Endothelial cell of umbilical vein (primary cell): ENCODE measurements around the gene AGBL4. TPM values are rescaled to one million over a fixed set of nuclear protein-coding genes. Genes with fewer than 3 reads are reported as not detected.

Experiments
- BruUV-seq: library from RNA; stranded (reverse); fragments of 400-500 nt; replicated peaks from 2 replicates; lab custom pipeline; 2021; lab: Mats Ljungman, UMichigan
- CTCF ChIA-PET: fragments of 300-600, 350-600 bp; sonication (Branson Sonifier 250); formaldehyde crosslinking; loops from one replicate; lab custom pipeline; 2021; ENCODE audit warnings: antibody characterized with exemption, inconsistent platforms; lab: Charles Lee
- POLR2A ChIA-PET: fragments of 300-600, 350-600 bp; sonication (Branson Sonifier 250); formaldehyde crosslinking; loops from one replicate; lab custom pipeline; 2021; ENCODE audit warnings: antibody characterized with exemption, inconsistent platforms; lab: Charles Lee
- DNase-seq: peaks from one replicate; pipeline ENCODE4 v3.0.0-alpha.2; 2011; ENCODE audit warnings: low read depth, low spot score
- FAIRE-seq: peaks from 2 replicates; lab custom pipeline; 2011; peaks lifted over from hg19 to GRCh38; lab: Jason Lieb, UNC
- H2AFZ ChIP-seq: 2 replicates; pipeline ENCODE4 v1.6.0; 2012; ENCODE audit warnings: low read depth, low read length, control low read depth, inconsistent platforms
- H3K27ac ChIP-seq: 2 replicates; pipeline ENCODE4 v1.5.1; 2011; ENCODE audit warnings: low read depth, mild to moderate bottlenecking, control low read depth, low read length, moderate library complexity; ENCODE audit not compliant: insufficient read depth
- H3K27me3 ChIP-seq, 2 experiments: 2 replicates each; pipeline versions ENCODE4 v1.6.0 to v1.6.1; 2011; ENCODE audit warnings: low read length in 2 of 2, mixed read lengths in 1 of 2; ENCODE audit not compliant: control insufficient read depth in 2 of 2, insufficient read depth in 2 of 2
- H3K36me3 ChIP-seq, 2 experiments: 2 replicates in 1 of 2; 3 replicates in 1 of 2; pipeline ENCODE4 v1.5.1; 2011; ENCODE audit warnings: low read length in 2 of 2, mild to moderate bottlenecking in 1 of 2, moderate library complexity in 1 of 2; ENCODE audit not compliant: control insufficient read depth in 2 of 2, insufficient read depth in 2 of 2; ENCODE audit errors: extremely low read depth in 1 of 2
- H3K4me1 ChIP-seq: 3 replicates; pipeline ENCODE4 v1.5.1; 2011; ENCODE audit warnings: mild to moderate bottlenecking, low read length; ENCODE audit not compliant: control insufficient read depth, insufficient read depth; ENCODE audit errors: extremely low read depth
- H3K4me2 ChIP-seq: 2 replicates; pipeline ENCODE4 v1.6.1; 2011; ENCODE audit warnings: low read length, control low read depth, mixed read lengths; ENCODE audit not compliant: insufficient read depth
- H3K4me3 ChIP-seq, 3 experiments: fragments of 200-600 bp in 1 of 3; sonication (generic), shearing (Covaris generic) in 1 of 3; replicated peaks in 1 of 3; 2 replicates each; pipeline ENCODE4 v1.5.1; 2011 to 2016; ENCODE audit warnings: control low read depth in 3 of 3, low read length in 3 of 3, mild to moderate bottlenecking in 2 of 3, inconsistent platforms in 1 of 3, low read depth in 1 of 3, moderate library complexity in 1 of 3; ENCODE audit not compliant: insufficient read depth in 1 of 3
- H3K79me2 ChIP-seq: 2 replicates; pipeline ENCODE4 v1.6.0; 2012; ENCODE audit warnings: low read length, inconsistent platforms; ENCODE audit not compliant: control insufficient read depth, insufficient read depth
- H3K9ac ChIP-seq: replicated peaks from 2 replicates; pipeline ENCODE3; 2011; ENCODE audit warnings: low read length, control low read depth; ENCODE audit not compliant: insufficient read depth; ENCODE audit errors: extremely low read depth
- H3K9me1 ChIP-seq: replicated peaks from 3 replicates; pipeline ENCODE4 v1.6.0; 2011; ENCODE audit warnings: mild to moderate bottlenecking, low read length; ENCODE audit not compliant: control insufficient read depth, insufficient read depth; ENCODE audit errors: extremely low read depth
- H3K9me3 ChIP-seq: replicated peaks from 2 replicates; pipeline ENCODE4 v1.5.1; 2012; ENCODE audit warnings: low read length, inconsistent platforms; ENCODE audit not compliant: control insufficient read depth, insufficient read depth
- H4K20me1 ChIP-seq: replicated peaks from 2 replicates; pipeline ENCODE3; 2011; ENCODE audit warnings: mild to moderate bottlenecking, low read length; ENCODE audit not compliant: control insufficient read depth, insufficient read depth; ENCODE audit errors: extremely low read depth
- CTCF ChIP-seq, 2 donors: IDR thresholded peaks; 1 replicate in 1 of 2; 2 replicates in 1 of 2; pipeline ENCODE4 v1.5.1; 2011; ENCODE audit warnings: low read length in 2 of 2, mild to moderate bottlenecking in 2 of 2, moderate library complexity in 2 of 2, control low read depth in 1 of 2, inconsistent platforms in 1 of 2, low read depth in 1 of 2; ENCODE audit not compliant: insufficient read depth in 1 of 2; ENCODE audit errors: extremely low read depth in 1 of 2
- EZH2 ChIP-seq: IDR thresholded peaks from 2 replicates; pipeline ENCODE4 v1.6.1; 2012; ENCODE audit warnings: borderline replicate concordance, low read depth, mild to moderate bottlenecking, moderate library complexity, low read length, inconsistent platforms; ENCODE audit not compliant: severe bottlenecking
- FOS ChIP-seq: IDR thresholded peaks from 2 replicates; pipeline ENCODE4 v1.6.1; 2011; ENCODE audit warnings: mild to moderate bottlenecking, low read length, moderate library complexity, borderline replicate concordance; ENCODE audit not compliant: insufficient read depth
- GATA2 ChIP-seq: IDR thresholded peaks from 2 replicates; pipeline ENCODE4 v1.7.0; 2011; ENCODE audit warnings: low read depth, mild to moderate bottlenecking, moderate library complexity, mixed read lengths, low read length; ENCODE audit not compliant: insufficient read length, insufficient read depth
- JUN ChIP-seq: IDR thresholded peaks from 2 replicates; pipeline ENCODE4 v1.6.1; 2011; ENCODE audit warnings: borderline replicate concordance, low read depth; ENCODE audit not compliant: insufficient read length, insufficient read depth
- MYC ChIP-seq: IDR thresholded peaks from one replicate; pipeline ENCODE4 v1.6.1; 2011; ENCODE audit warnings: mild to moderate bottlenecking, low read depth, low read length
- POLR2A ChIP-seq: IDR thresholded peaks from 2 replicates; pipeline ENCODE4 v1.6.1; 2012; ENCODE audit warnings: low read depth, mild to moderate bottlenecking, control low read depth, low read length
- POLR2AphosphoS5 ChIP-seq: IDR thresholded peaks from 2 replicates; pipeline ENCODE4 v1.6.1; 2012; ENCODE audit warnings: low read depth, mild to moderate bottlenecking, control low read depth, low read length, moderate library complexity; ENCODE audit not compliant: insufficient read depth
- dilution Hi-C: fragments of 300-500 bp; cut with MboI; formaldehyde crosslinking; loops from one replicate; pipeline ENCODE4 v1.15.0; 2019; ENCODE audit warnings: low sequenced_read_pairs; ENCODE audit not compliant: extremely low pct_ligation_motif_present
- intact Hi-C: fragments of 100-400 bp; cut with micrococcal nuclease; formaldehyde crosslinking; loops from one replicate; pipeline ENCODE4 v1.10.0; 2022
- polyA plus RNA-seq, 4 experiments: library from polyadenylated mRNA; depleted of rRNA in 3 of 4; stranded (reverse) in 3 of 4; unstranded in 1 of 4; fragments of >200 nt; gene quantifications; 2 replicates each; pipeline versions ENCODE4 v1.2.1 to v1.2.3, GENCODE V29; 2011 to 2012; ENCODE audit warnings: missing spikeins in 1 of 4
- total RNA-seq: library from RNA; stranded (reverse); gene quantifications from 2 replicates; pipeline ENCODE4 v1.2.3, GENCODE V29; 2021
- TF ChIP-seq, protein P1 (sequence below): IDR thresholded peaks from 2 replicates; pipeline ENCODE4 v1.6.1; 2011; ENCODE audit not compliant: insufficient read depth, insufficient read length

The AGBL4 gene
- total and polyA plus RNA-seq, 2 donors (not counting 3 experiments of a cell fraction or from before 2014, with no cell fraction given): not detected

- Histone ChIP-seq H3K27ac (no peak overlapping the region), H3K36me3 (no peaks in the 10 kb centered on the region), H4K20me1 (no peaks in the 10 kb centered on the region), H3K9me1 (no peaks in the 10 kb centered on the region), H3K27me3 (no peaks in the 10 kb centered on the region), H3K4me1 (no peaks in the 10 kb centered on the region), H3K4me2 (no peak overlapping the region), H3K9me3 (no peaks in the 10 kb centered on the region), H3K9ac (no peak overlapping the region), H3K79me2 (no peaks in the 10 kb centered on the region), H3K4me3 (no peak overlapping the region), H2AFZ (no peak overlapping the region)
- ChIA-PET POLR2A (no interaction called here), CTCF (no interaction called here)
- FAIRE-seq: no peak
- dilution Hi-C loops (no loop called here), intact Hi-C loops (no loop called here)
- BruUV-seq: no TSS peak
- TF ChIP-seq FOS (no peak), MYC (no peak), EZH2 (no peak)
- no peak for DNase-seq
These were observed 1465.4 kb downstream of the AGBL4 start for GRCh38 chr1:48558366-48558765.

DNA sequence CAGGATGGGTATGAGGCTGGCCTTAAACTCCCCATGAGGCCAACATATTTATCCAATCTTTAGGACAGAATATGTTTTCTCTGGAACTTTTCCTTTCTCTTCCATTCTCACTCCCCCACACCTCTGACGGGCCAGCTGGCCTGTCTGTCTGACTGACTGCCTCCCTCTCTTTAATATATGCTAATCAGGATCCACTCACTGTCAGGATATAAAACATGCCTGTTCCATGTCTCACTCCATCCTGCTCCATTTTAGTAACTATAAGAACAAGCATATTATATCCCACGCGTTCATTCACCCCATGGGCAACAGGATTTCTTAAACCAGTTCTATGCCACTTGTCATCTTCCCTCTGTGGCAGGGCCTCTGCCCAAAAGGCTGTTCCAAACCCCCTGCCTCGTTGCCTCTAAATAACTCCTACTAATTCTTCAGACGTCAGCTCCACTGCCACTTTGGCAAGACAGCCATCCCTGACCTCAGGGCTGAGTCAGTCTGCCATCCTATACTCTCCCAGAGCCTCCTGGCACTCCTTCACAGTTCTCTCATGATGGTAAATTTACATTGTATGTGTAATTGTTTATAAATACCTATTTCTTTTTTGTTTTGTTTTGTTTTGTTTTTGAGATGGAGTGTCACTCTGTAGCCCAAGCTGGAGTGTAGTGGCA is 1467.4 kb downstream of the AGBL4 start:
- dilution Hi-C loops: no loop called here
- Histone ChIP-seq H3K27me3 (no peaks in the 10 kb centered on the region), H3K9ac (no peak overlapping the region), H4K20me1 (no peaks in the 10 kb centered on the region), H3K4me1 (no peaks in the 10 kb centered on the region), H3K9me3 (no peaks in the 10 kb centered on the region), H3K4me2 (no peak overlapping the region), H3K79me2 (no peaks in the 10 kb centered on the region), H2AFZ (no peak overlapping the region), H3K27ac (no peak overlapping the region), H3K36me3 (no peaks in the 10 kb centered on the region), H3K9me1 (no peaks in the 10 kb centered on the region), H3K4me3 (no peak overlapping the region)
- POLR2A ChIA-PET: no interaction called here
- CTCF ChIA-PET: no interaction called here
- FAIRE-seq: no peak
- BruUV-seq: no TSS peak
- no peak for TF ChIP-seq MYC
- no peak for TF ChIP-seq EZH2
- TF ChIP-seq POLR2AphosphoS5: no peak
- no peak for TF ChIP-seq CTCF (IDR thresholded peaks at IDR 0.05; ENCODE audit: extremely low read depth in 1 of 2, insufficient read depth in 1 of 2, low read depth in 1 of 2, low read length in 2 of 2)
- TF ChIP-seq FOS: no peak
- no peak for TF ChIP-seq GATA2
- no peak for TF ChIP-seq POLR2A
- TF ChIP-seq, protein P1, sequence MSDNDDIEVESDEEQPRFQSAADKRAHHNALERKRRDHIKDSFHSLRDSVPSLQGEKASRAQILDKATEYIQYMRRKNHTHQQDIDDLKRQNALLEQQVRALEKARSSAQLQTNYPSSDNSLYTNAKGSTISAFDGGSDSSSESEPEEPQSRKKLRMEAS: no peak
- no peak for TF ChIP-seq JUN
- no peak for DNase-seq
- intact Hi-C loops: no loop called here
